AG09319 (cell line): ENCODE measurements around the gene PIR.

ENCODE experiments used
- DNase-seq: peaks from one replicate; pipeline ENCODE4 v3.0.0-alpha.2; 2010; ENCODE audit warnings: low read depth; ENCODE audit errors: extremely low read depth
- TF ChIP-seq, protein P1 (sequence below): IDR thresholded peaks from 2 replicates; pipeline ENCODE4 v1.5.1; 2011; ENCODE audit warnings: low read depth, mild to moderate bottlenecking, inconsistent platforms, low read length, moderate library complexity

The PIR gene

DNA sequence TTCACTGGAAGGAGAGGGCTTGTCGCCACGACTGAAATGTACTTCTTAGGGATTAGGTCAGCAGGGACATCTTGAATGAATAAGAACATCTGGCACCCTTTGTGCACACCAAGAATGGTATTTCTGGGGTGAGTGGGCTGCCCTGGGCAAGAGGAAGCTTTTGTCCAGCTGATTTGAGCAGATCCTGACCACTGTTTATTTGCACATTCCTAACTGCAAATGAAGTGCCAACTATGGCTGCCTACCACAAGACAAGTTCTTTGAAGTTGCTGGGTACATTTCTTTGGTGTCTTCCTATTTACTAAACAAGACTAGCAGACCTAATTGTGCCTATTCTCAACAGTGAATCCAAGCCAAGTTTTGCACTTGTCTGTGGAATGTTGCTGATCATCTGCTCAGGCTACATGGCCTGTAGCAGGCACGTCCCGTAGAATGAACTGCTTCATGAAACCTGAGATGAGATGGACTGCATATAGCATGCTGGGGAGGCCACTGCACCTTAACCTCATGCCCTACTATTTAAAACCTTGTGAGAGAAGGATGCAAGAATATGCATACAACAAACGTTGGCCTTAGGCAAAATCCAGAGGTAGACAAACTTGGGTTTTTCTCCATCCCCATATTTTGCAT is 45.0 kb downstream of the PIR start:
- TF ChIP-seq, protein P1, sequence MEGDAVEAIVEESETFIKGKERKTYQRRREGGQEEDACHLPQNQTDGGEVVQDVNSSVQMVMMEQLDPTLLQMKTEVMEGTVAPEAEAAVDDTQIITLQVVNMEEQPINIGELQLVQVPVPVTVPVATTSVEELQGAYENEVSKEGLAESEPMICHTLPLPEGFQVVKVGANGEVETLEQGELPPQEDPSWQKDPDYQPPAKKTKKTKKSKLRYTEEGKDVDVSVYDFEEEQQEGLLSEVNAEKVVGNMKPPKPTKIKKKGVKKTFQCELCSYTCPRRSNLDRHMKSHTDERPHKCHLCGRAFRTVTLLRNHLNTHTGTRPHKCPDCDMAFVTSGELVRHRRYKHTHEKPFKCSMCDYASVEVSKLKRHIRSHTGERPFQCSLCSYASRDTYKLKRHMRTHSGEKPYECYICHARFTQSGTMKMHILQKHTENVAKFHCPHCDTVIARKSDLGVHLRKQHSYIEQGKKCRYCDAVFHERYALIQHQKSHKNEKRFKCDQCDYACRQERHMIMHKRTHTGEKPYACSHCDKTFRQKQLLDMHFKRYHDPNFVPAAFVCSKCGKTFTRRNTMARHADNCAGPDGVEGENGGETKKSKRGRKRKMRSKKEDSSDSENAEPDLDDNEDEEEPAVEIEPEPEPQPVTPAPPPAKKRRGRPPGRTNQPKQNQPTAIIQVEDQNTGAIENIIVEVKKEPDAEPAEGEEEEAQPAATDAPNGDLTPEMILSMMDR = no peak
- DNase-seq = no peak

DNA sequence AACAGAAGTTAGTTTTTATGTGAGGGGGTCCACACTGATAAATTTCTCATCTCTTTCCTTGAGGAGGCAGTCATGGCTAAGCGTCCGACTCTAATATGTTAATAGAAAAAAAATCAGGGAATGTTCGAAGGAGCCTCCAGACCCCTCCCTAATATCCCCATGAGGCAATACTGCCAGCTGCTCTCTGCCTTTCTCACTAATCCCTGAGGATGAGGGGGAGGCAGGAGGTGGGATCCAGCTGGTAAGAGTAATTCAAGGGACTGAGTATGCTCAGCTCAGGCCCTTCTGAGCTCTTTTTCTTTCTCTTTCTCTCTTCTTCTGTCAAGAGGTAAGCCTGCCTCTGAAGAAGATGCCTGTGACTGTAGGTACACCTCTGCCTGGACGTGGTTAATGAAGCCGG is 51.7 kb downstream of the PIR start:
- no peak for DNase-seq
- TF ChIP-seq, protein P1 = no peak

DNA sequence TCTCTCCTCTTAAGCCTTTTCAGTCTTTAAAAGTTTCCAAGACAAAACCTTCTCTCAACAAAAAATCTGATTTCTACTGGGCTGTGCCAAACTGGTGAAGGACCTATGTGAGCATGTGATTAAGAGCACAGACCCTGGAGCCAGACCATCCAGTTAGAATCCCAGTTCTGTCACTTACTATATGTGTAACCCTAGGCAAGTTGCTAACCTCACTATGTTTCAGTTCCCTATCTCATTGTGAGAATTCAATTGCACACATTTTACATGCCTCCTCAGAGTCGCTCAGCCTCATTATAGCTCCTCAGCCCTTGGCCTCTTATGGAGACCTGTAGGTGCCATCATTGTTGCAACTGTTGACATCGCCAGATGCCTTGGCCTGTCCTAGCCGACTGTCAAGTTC is 54.8 kb downstream of the PIR start:
- TF ChIP-seq, protein P1 = no peak
- no peak for DNase-seq

DNA sequence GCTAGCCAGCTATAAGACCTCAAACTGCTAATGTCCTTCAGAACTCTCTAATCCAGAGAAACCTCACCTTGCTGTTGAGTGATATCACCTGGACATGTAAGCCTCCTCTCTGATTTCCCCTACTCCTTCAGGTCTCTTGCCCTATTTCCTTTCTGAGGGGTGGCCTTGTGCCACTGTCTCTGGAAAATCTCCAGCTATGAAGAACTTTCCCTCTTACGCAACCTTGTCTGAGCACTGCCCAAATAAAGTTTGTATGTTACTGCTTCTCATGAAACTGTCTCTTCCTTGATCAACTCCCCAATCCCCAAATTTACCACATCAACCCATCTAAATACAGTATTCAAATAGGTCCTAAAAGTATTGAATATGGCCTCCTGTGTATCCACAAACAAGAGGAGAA is 55.4 kb downstream of the PIR start:
- TF ChIP-seq, protein P1 = no peak
- DNase-seq = no peak

DNA sequence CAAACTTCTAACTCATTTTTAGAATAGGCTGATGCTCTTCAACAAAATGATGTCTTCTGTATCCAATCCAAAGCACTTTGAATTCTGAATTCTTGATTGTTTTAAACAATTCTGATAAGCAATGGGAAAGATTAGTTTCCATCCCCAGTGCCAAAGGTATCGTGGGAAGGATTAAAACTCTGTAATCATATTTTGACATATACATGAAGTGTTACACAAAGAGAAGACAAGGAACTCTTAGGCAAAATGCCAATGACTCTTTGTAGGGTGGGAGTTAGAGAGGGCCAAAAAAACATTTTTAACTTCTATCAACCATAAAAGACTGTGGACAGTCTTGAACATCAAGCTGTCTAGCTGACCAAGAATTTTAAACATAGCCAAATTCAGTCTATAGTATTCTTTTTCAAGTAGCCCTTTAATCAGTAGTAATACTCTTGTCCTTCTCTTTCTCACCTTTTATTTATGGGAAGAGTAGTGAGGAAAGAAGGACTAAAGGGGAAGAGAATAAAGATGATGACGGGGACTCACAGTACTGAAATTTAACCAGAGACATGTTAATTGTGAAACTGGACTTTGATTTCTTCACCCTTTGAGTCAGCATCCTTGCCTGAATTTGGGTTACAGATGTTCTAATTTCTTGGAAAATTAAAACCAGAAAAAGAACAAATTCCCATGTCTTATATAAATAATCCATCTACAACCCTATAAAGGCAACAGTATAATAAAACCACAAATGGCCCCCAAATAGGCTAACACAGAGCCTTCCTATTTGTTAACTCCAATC is 57.1 kb downstream of the PIR start:
- TF ChIP-seq, protein P1 = no peak
- DNase-seq = no peak

DNA sequence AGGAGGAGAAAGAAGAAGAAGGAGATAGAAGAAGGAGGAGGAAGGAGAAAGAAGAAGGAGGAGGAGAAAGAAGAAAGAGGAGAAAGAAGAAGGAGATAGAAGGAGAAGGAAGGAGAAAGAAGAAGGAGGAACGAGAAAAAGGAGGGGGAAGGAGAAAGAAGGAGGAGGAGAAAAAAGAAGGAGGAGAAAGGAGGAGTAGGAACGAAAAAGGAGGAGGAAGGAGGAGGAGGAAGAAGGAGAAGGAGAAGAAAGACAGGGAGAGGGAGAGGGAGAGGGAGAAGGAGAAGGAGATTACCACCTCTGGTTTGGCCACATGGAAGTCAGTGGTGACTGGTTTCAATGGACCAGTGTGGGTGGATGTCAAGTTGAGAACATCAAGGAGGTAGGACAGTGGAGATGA is 58.9 kb downstream of the PIR start:
- TF ChIP-seq, protein P1 = no peak
- no peak for DNase-seq

DNA sequence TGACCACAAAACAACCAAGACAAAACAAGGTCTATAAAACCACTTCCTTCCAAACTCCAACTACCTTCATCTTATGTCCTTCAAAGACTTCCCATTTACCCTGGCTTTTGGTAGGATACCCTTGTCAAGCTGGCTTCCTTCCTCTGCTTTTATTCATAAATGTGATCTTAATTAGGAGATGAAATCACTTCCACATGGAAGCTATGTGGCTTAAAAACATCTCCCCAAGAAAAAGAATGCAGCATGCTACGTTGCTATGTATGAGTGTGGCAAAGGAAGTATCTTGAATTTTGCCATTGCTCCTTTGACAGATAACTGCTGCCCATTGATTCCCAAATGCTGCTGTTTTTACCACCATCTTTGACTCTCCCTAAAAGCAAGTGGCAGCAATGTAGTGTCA is 62.5 kb downstream of the PIR start:
- no peak for DNase-seq
- TF ChIP-seq, protein P1 = no peak
